NCI-H524 treated with DMSO at 0.1 percent for 48 hours (cell line): ENCODE measurements around the gene DAZAP2.
A peak's percentile ranks its signal among the peaks of the same experiment; 100 is the strongest.

Source experiments
- DNase-seq: peaks from one replicate; lab custom pipeline; 2025; lab: John Stamatoyannopoulos, UW

The DAZAP2 gene, protein sequence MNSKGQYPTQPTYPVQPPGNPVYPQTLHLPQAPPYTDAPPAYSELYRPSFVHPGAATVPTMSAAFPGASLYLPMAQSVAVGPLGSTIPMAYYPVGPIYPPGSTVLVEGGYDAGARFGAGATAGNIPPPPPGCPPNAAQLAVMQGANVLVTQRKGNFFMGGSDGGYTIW

DNA sequence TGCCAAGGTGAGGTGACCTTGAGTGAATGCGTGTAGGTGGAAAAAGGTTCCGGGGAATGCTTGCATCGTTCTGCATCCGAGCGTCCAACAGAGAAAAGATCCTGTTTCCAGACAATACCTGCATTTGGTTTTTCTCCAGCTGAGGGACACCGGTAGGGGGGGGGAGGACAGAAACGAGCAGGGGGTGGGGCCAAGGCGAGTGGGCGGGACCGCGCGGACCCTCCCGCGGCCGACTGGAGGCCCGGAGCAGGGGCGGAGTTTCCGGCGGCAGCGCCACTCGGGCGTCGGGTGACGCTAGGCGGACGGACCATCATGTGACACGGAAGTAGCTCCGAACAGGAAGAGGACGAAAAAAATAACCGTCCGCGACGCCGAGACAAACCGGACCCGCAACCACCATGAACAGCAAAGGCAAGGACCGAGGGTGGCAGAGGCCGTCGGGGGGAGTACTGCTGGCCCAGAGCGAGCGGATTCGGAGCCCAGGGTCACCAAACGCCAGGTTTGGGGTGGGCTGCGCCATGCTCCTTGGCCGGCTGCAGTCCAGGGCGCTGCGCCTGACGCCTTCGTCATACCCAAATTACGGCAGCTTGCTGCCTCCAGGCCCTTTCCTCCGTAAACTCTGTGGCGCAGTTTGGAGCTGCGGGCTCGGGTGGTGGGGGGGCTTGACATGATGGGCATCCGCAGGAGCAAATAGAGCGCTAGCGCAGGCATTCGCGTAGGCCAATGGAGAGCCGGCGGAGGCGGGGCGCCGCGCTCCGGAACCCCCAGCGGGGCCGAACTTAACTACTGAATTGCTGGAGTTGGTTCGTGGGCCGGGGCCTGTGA, at the start of gene DAZAP2:
Gene DAZAP2 (plus strand): TSS at position 317 of the 825 bp plus-strand sequence. CDS start 82 bp downstream, at position 399.
- DNase-seq: peak; percentile 64

DNA sequence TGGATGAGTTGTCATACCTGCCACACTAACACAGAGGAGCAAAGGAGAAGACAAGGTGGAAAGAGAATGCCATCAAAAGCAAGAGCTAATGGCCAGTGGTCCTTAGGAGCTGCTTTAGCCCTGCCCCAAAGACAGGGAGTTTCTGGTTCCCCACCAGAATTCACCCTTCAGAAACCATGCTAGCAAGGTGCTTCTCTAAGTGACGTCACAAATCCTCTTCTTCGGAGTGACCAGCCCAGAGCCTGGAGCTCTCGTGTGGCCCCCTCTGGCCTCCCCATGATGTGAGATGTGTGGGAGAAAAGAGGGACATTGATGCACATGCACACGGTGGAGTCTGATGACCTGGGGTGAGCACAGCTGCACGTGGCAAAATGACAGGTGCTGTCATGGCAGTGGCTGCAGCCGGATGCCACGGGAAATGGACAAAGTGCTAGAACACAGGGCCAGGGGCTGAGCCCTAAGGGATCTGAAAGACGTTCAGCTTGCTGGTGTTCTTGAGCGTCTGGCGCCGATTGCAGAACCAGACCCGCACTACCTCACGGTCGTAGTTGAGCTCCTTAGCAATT, 48.8 kb upstream of the DAZAP2 start:
- no peak for DNase-seq

DNA sequence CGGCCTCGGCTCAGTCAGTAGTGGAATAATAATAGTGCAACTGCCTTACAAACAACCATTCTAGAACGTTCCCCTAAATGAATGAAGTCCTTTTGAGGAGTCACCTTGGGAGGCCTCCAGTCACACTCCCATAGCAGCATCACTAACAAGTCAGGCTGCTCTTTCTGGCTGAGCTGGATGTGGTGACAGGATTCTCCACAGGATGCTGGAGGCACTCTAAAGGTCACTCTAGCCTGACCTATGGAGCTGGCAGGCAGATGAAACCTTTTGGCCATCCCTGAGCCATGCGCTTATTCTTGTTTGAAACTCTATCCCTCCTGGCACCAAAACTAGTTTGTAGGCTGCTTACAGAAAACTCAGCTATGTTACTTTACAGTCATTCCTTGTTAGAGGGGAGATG, 47.8 kb upstream of the DAZAP2 start:
- DNase-seq: no peak

DNA sequence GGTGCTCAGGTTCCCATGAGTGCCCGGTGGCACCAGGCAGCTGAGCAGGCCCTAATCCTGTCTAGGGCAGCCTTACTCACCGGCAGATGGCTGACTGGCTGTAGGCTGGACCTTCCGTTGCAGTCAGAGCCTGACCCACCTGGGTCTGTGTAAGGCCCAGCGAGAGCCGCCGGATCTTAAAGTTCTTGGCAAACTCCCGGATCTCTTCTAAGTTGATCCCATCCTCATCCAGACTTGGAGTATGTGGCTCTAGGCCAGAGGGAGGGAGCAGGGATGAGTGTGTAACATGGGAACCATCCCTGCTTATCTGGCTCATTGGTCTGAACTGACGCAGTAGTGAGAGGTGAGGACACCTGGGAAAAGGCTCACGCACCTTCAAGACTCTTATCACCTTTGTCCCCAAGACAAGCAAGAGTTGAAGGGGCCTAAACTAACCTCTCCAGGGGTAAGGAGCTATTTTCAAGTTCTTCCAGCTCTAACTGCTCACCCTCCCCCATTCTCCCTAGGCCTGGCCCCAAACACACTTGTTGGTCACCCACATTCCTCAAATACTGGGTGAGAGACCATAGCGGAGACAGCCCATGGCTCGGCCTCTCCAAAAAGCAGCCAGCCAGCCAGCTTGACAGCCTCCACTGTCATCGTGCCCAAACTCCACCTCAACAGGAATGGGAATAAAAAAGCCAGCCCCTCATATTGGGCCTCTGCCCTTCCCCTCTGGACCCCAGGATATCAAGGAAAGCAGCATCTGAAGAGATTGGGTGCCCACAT, 46.9 kb upstream of the DAZAP2 start:
- DNase-seq: no peak

DNA sequence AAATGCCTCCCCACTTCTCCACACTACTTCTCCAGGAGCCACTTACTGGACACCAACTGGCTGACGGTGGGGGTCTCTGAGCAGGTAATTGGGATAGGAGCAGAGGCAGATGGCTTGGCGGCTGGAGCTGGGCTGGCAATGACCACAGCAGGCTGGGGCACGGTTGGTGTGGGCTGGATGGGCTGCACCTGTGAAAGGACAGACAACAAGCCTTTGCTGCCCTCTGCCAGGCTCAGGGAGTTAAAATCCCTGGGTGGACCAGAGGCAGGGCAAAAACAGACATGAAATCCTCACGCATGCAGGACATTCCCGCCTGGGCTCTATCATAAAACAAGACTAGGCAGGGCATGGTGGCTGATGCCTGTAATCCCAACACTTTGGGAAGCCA, 46.3 kb upstream of the DAZAP2 start:
- DNase-seq: no peak

DNA sequence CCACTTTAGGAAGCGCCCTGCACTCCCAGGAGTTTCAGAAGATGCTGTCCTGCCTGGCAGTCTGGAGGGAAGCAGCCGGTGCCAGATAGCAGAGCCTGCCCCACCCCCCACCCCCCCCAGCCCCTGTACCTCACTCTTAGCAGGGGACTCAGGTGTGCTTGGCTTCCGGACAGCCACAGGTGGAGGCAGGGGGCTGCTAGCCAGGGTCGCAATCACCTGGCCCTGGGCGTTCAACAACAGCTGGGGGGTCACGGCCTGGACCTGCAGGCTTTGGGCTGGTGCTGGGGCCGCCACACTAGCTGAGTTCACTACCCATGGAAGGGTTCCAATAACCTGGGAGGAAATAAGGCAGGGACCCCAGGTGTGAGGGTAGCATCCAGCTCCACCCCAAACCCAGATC, 42.8 kb upstream of the DAZAP2 start:
- no peak for DNase-seq

DNA sequence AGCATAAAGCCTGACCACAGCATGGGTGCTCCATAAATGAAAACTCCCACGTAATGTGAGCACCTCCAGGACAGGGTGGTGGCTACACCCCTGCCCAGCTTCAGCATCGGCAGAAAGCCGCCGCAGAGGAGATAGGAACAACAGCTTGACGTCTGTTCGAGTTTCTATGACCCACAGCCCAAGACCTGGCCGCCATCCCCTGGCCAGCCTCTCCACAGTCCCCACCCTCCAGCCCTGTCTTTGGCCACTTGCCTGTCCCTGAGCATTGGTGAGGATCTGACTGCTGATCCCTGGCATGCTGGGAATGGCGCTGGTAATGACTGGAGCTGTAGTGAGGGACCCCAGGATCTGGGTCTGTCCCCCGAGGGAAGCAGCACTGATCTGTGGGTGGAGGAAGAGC, 42.1 kb upstream of the DAZAP2 start:
- no peak for DNase-seq

DNA sequence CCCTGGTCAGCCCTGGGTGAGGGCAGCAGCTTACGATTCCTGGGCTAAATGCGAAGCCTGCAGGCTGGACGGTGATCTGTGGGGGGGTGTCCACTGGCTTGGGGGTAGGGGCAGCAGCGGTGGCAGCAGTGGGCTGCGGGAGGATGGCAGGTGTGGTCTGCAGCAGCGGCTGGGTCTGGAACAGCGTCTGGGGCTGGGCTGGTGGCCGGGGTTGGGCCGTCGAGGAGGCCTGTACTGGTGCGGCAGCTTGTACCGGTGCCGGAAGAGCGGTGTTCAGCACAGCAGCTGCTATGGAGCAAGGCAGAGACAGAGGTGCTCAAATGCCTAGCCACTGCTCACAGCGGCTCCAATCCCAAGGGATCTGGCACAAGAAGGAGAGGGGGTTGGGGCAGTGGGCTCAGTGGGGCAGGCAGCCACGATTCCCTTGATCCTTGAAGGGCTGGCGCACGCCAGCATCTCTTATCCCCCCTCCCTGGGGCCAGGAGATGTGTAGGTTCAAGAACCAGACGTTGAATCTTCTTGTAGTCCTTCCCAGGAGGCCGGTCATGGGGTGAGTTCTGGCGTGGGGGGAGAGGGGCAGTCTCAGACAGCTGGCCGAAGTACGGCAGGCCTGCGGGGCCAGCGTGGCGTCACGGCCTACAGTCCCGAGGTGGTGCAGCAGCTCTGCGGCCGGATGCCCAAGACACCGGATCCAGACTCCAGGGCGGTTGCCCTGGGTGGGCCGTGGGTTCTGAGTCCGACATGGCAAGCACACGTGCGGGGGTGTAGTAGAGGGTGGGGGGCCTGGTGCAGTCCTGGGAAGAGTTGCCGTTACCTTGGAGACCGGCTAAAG, 40.7 kb upstream of the DAZAP2 start:
- no peak for DNase-seq

DNA sequence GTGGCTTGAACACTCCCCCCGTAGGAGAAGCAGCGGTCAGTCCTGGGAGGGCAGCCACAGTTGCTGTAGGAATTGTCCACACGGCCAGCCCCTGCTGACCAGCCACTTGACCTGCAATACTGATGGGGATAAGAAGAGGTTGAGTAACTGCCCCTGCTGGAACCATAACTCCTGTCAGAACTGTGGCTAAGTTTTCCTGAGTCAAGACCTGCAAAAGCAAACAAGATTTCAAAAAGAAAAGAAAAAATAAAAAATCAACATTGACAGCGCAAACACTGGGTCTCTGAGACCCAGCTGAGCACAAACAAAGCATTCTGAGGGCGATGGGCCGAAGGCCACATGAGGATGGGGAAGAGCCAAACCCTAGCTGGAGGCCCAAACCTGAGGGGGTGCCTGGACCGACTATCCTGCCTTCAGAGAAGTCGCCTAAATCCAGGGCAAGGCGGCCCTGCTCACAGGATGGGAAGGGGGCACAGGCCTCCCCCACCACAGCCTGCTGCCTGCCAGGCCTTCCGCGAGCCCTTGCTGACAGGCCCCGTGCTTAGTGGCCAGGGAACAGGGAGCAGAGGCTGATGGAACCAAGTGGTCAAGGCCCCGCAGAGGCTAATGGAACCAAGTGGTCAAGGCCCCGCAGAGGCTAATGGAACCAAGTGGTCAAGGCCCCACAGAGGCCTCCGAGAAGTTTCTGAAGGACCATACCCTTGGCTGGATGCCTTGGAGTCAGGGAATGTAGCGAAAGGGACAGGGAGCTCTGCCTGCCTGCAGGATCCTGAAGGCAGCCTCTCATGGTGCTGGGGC, 39.9 kb upstream of the DAZAP2 start:
- no peak for DNase-seq

DNA sequence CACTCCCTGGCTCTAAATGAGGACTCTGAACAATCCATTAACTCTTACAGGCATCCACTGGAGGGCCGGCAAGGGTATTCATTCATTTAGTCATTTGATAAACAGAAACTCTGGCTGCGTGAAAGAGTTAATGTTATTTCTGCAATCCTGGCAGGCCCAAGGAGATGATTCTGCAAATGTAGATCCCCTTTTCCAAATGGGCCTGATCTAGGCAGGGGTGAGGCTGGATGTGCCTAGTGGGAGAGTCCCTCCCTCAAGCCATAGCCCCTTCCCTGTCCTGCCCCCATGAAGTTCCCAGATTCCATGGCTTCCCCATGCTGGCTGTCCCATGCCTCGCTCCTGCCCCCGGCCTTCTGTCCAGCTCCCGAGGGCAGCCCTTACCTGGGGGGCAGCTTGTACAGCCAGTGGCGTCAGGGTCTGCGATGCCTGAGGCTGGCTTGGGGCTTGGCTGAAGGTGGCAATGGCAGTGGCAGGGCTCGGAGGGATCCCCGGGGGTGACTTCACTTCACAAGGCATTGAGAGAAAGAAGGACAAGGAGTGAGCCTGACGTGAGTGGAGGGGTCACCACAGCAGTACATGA, 39.2 kb upstream of the DAZAP2 start:
- DNase-seq: no peak

DNA sequence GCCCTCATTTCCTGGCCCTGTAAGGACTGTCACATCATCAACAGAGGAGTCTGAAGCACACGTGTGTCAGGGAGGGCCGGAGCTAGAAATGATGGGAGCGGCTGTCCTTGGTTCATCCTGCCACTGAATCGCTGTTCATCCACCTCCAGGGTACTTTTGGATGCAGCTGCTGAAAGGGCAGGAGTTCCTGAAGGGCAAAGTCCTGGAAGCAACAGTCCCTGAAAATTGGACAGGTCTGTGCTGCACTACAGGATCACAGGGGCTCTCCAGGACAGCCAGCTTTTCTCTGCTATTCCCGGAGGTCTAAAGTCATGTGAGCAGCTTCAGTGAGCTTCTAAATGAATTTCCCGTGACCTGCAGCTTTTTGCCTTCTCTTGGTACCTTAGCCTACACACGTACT, 38.5 kb upstream of the DAZAP2 start:
- no peak for DNase-seq

DNA sequence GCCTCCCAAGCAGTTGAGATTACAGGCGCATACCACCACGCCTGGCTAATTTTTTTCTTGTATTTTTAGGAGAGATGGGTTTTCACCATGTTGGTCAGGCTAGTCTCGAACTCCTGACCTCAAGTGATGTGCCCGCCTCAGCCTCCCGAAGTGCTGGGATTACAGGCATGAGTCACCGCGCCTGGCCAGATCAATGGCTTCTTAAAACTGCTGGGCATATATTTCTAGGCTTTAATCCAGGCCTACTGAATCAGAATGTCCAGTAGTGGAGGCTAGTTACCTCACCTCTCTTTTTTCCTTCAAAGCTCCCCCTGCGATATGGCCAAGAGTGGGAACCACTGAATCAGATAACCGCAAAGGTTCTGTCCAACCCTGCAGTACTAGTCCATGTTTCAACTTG, 37.8 kb upstream of the DAZAP2 start:
- DNase-seq: no peak

DNA sequence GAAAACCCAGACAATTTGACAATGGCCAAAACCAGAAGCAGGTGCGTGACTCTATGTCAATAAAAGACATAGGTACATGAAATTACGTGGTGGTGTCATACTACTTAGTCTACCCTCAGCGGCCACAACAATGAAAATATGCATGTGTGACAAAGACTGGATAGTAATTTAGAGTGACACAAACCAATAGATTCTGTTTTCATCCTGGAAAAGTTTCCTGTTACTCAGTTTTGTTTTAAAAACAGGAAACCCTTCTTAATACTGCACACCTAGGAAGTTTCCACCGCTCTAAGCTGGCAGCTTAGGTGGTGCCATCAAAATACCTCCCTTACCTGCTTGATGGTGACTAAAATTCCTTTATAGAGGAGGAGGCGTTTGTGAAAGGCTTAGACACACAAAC, 35.9 kb upstream of the DAZAP2 start:
- DNase-seq: no peak

DNA sequence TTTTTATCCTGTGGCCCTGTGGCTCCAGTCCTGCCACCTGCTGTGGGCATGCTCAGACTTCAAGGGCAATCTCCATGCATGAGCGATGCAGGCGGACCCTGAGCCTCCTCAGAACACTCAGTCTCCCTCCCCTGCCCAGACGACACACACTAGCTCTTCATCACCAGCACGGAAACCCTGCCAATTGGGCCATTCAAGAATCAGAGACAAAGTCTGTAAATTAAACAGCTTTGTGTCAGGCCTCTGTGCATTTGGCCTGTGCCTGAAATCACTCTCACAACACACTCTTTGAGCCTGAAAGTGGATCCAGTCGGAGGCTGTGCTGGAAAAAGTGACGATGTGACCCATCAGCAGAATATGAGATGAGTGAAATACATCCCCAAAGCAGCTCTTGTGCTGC, 33.3 kb upstream of the DAZAP2 start:
- no peak for DNase-seq

DNA sequence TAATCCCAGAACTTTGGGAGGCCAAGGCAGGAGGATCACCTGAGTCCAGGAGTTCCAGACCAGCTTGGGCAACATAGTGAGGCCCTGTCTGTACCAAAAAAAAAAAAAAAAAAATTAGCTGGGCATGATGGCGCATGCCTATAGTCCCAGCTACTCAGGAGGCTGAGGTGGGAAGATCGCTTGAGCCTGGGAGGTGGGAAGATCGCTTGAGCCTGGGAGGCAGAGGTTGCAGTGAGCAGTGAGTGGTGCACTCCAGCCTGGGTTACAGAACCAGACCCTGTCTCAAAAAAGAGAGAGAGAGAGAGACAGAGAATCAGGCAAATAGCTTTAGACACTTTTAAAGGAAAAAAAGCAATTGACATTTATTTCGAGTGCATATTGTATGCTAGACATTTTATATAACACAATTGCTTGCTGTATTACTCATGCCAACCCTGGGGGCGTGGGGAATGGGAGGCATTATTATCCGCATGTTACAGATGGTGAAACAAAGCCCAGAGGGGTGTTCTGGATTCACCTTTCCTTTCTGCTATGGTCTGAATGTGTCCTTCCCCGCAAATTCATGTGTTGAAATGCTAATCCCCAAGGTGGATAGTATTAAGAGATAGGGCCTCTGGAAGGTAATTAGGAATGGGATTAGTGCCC, 30.5 kb upstream of the DAZAP2 start:
- no peak for DNase-seq

DNA sequence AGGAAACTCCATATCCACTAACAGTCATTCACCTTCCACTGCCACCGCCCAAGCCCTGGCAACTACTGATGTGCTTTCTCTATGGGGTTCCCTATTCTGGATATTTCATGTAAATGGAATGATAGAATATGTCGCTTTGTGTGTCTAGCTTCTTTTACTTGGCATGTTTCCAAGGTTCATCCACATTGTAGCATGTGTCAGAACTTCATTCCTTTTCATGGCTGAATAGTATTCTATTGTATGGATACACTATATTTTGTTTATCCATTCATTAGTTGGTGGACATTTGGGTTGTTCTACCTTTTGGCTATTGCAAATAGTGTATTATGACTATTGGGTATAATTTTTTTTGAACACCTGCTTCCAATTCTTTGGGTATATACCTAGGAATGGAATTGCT, 29.4 kb upstream of the DAZAP2 start:
- DNase-seq: no peak

DNA sequence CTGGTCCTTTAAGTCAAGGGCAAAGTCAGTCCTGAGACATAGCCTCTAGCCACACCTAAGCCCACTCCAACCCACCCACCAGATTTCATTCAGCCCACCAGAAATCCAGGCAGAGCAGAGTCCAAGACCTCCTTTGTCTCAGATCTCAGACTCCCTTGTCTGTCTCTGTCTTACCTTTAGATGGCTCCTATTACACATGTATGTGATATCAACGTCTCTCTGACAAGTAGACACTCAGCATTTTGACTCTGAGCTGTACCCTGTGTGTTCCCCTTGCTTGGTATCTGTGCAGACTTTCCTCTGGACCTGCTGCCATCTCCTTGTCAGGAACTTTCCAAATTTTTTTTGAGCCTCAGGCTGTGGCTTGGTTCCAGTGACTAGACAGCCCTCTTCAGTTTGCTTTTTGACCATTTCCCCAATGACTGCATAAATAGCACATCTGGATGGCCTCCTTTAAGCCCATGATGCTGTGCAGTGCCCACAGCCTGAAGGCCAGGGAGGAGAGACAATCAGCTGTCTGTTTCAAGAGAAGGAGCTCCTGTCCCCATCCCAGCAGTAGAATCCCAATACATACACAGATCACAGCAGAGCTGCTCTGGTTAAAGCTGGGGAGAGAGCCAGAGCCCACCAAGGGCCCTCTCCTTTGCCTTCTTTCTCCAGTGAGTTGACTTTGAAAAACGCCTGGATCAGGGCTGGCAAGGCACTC, 27.8 kb upstream of the DAZAP2 start:
- no peak for DNase-seq

DNA sequence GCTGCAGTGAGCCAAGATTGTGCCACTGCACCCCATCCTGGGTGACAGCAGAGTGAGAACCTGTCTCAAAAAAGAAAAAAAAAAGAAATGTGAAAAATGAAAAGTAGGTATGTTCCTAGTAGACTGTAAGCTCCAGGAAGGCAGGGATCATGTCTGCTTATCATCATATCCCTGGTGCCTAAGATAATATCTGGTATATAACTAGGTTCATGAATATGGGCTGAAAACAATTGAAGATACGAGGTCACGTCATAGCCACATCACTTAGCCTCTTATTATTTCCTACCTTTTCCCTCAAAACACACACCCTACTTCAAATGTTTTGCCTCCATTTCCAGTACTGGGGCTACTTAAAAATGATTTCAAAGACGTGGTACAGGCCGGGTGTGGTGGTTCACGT, 23.7 kb upstream of the DAZAP2 start:
- DNase-seq: no peak

DNA sequence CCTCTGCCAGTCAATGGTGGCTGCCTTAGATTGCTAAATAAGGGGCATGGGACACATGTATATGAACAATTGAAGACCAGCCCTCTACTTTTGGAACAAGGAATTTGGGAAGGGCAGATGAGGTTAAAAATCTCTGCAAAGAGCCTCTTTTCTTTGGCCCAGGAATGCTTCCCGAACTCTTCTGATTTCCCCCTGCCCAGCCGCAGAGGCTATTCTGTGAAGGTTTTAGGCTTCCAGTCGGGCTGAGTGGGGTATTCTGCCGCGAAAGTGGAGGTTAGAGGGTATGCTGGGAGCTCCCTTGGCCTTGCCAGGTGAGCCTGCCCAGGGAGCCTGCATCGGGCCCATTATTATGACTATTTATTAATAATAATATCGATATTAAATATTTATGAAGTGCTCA, 22.0 kb upstream of the DAZAP2 start:
- no peak for DNase-seq
